ENCODE data around the gene UBAC2.
"Not testable (repeated sequence)": the region's sequence is repeated elsewhere in the genome, so short reads cannot be mapped to it uniquely, and the experiment has no call there.

Gene UBAC2

DNA sequence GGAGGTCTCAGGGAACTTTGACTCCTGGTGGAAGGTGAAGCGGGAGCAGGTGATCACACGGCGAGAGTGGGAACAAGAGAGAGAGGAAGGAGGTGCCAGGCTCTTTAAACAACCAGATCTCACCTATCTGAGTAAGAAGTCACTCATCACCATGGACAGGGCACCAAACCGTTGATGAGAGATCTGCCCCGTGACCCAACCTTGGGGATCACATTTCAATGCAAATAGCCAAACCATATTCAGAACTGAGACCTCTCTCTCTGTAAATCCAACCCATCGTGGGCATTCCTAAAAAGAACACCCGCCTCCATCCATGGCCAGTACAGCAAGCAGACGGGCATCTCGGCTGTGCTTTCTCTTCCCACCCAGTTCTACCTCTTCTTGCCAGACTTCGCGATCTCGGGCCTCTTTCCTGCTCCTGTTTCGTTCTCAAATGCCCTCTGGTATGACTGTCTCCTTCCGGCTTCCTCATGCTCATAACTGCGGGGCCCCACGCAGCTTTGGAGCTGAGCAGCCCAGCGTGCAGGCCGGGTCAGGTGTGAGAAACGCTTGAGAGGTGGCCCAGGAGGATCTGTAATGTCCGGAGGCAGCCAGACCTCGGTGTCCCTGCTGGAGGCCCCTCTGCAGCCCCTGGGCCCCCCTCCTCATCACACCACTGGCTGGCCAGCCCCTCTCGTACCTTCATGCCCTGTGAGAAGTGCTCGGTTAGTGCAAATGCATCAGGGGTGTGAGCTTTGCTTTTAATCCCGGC, 203.5 kb downstream of the UBAC2 start:
- DNase-seq: no peak

DNA sequence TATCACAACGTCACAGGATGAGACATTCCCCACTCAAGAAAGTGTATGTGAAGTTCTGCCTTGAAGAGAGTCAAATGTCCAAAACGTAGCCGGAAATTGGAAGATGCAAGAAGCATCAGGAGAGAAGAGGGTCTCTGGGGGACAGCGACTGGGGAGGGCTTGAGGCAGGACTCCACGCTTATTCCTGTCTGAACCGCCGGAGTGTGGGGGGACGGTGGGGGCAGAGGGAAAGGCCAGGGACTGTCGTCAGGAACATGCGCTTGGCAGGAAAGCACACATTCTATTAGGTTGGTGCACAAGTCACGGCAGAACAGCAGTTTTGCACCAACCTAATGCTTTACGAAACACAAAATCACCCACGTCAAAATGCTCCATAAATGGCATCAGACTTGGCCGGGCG, 205.3 kb downstream of the UBAC2 start:
- no peak for DNase-seq

DNA sequence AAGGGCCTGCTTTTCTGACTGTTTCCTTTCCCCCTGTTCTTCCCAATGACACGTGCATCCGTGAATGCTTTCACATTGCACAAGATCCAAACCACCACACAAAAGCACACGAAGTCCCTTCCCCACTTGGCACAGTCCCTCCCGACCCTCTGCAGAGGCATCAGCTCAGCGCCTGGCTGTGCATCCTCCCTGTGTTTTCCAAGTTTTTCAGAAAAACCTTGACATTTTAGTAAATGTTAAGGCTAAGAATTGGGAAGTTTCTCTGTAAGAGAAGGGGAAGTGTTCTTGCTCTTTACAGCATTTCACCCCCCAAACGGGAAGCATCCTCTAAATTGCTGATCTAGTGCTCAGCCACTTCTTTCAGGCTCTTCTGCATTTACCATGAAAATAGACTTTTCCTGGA, 206.1 kb downstream of the UBAC2 start:
- no peak for DNase-seq

DNA sequence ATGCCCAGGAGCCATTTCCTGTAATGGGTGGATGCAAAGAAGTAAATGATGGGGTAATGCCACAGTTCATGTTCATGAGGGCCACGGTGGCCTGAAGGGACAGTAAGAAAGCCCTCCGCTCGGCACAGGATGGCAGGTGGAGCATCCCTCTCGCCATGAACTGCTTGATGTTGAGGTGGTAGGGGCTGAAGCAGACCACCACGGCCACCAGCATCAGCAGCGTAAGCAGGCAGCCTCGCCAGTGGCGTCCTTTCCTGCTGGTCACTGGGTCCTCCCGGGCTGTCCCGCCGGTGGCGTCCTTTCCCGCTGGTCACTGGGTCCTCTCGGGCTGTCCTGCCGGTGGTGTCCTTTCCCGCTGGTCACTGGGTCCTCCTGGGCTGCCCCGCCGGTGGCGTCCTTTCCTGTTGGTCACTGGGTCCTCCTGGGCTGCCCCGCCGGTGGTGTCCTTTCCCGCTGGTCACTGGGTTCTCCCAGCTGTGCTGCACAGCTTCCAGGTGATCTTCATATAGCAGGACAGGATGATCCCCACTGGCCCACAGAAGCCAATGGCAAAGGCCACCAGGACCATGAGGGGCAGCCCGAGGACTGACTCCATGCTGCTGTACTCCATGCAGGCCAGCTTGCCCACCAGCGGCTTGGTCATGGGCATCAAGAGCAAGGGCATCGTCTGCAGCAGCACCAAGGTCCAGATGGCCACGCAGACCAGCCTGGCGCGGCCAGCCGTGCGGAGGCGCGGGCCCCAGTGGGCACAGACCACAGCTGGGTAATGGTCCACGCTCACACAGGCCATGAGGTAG, 207.4 kb downstream of the UBAC2 start:
- DNase-seq: no peak

DNA sequence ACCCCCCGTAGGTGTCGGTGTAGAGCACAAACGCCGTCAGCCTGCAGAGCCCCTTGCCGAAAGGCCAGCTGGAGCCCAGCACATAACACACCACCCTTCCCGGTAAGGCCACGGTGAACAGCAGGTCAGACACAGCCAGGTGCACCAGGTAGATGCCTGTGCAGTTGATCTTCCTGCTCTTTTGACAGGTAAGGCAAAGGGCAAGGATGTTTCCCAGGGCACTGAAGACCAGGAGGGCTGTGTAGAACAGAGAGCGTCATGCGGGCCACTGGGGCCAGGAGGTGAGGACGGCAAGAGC, 208.0 kb downstream of the UBAC2 start:
- DNase-seq: no peak

DNA sequence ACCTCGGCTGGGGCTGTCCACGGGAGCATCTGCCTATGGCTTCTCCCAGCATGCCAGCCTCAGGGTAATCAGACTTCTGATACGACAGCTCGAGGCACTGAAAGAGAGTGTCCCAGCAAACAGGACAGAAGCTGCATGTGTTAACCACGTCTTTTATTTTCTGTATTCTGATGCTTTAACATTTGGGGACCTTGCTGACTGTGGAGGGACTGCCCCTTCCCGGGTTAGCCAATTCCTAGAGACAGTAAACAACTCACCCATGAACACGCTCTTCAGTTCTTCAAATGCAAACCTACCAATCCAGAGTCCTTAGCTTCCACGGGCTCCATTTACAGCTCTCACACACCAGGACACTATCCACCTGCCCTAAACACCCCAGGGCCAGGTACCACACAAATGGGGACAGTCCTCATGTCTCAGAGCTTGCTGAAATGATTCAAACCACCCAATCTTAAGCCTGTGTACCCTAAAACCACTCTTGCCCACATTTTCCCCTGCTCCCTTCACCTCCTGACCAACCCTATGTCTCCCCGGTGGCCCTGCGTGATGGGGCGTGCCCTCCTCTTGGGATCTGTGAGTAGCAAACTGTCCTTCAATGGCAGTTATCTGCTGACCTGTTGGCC, 208.9 kb downstream of the UBAC2 start:
- not testable (repeated sequence) for DNase-seq

DNA sequence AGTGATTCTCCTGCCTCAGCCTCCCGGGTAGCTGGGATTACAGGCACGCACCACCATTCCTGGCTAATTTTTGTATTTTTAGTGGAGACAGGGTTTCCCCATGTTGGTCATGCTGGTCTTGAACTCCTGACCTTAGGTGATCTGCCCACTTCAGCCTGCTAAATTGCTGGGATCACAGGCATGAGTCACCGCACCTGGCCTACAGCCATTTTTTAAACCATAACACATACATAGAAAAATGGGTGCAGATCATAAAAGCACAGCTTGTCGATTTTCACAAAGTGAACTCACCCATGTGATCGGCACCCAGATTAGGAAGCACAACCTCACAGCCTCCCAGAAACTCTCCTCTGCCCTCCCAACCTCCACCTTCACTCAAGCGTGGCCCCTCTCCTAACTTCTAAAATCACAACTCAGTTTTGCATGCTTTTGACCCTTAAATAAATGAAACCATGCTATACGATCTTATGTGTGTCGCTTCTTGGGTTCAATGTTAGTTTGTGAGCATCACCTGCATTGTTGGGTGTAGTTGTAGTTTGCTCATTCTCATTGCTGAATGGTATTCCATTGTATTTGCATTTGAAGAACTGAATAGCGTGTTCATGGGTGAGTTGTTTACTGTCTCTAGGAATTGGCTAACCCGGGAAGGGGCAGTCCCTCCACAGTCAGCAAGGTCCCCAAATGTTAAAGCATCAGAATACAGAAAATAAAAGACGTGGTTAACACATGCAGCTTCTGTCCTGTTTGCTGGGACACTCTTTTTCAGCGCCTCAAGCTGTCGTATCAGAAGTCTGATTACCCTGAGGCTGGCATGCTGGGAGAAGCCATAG, 210.2 kb downstream of the UBAC2 start:
- DNase-seq: not testable (repeated sequence)

DNA sequence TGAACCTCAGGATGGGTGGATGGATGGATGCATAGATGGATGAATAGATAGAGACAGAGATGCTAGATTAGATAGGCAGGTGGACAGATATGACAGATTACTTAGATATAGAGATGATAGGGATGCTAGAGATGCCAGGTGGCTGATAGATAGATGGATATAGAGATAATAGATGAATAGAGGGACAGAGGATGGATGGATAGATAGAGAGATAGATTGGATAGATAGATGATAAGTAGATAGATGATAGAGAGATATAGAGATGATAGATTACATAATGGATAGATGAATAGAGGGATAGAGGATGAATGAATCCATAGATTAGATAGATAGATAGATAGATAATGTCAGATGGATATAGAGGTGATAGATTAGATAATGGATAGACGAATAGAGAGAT, 212.2 kb downstream of the UBAC2 start:
- no peak for DNase-seq

DNA sequence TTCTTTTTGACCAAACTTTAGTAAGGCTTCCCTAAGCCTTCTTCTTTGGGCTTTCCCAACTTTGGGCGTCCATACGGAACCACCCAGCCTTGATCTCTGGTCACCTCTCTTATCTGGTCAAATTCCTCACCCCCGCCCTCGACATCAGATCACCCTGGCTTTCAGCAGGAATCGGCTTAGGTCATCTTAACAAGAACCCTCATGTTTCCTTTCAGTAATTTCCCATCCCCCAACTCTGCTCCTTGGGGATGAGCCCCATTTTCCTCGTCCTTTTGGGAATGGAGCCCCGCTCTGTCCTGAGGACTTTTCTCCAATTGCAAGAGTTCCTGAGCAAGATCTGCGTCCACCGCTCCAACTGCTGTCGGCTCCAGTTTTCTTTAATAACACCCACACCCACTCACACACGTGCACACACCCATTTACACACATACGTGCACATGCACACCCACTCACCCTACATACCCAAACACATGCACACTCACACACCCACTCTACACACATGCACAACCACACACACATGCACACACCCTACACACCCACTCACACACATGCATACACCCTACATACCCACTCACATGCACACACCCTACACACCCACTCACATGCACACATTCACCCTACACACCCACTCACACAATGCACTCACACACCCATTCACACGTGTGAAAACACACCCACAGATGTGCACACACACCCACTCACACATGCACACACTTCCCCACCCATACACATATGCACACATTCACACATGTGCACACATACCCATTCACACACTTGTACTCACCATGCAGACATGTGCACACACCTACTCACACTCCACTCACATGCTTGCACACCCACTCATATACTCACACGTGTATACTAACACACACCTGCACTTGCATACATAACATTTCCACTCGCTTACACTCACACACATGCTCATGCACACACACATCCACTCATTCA, 213.7 kb downstream of the UBAC2 start:
- no peak for DNase-seq

DNA sequence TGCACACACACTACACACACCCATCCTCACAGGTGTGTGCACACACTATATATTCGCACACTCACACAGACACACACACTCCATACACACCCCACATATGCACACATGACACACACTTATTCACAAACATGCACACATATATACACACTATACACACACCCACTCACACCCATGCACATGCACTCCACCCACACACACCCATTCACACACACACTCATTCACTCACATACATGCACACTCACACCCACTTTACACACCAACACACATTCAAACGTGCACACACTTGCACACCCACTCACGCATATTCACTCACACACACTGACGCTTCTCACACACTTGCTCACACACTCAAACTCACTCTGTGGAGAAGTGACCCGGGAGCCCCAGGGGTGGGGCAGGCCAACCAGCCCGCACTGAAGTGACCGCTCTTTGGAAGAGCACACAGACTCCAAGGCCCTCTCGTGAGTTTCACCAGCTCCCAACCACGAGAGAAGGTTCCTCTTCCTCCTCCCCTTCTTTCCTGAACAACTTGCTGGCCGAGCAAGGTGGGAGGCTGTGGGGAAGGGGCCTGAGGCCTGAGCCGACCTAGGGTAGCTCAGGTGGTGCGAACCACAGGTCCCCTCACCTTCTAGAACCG, 214.5 kb downstream of the UBAC2 start:
- no peak for DNase-seq

DNA sequence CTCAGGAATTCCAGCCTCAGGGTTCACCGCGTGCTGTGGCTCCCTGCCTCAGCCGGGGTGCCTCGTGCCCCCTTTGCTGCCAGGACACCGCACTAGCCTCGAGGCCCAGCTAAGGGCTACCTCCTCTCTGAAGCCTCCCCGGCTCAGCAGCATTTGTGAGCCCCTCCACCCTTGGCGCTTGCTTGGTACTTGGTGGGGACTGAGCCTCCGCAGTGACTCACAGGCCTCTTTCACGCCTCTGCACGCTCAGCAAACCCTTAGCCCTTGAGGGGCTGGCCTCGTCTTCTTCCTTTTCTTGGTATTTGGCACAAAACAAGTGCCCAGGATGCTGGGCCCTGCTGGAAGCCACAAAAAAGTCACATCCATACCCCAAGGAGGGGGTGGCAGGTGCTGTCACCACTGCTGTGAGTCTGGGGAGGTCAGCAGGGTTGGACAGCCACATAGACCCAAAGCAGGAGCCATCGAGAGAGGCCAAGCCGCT, 215.2 kb downstream of the UBAC2 start:
- DNase-seq: no peak

DNA sequence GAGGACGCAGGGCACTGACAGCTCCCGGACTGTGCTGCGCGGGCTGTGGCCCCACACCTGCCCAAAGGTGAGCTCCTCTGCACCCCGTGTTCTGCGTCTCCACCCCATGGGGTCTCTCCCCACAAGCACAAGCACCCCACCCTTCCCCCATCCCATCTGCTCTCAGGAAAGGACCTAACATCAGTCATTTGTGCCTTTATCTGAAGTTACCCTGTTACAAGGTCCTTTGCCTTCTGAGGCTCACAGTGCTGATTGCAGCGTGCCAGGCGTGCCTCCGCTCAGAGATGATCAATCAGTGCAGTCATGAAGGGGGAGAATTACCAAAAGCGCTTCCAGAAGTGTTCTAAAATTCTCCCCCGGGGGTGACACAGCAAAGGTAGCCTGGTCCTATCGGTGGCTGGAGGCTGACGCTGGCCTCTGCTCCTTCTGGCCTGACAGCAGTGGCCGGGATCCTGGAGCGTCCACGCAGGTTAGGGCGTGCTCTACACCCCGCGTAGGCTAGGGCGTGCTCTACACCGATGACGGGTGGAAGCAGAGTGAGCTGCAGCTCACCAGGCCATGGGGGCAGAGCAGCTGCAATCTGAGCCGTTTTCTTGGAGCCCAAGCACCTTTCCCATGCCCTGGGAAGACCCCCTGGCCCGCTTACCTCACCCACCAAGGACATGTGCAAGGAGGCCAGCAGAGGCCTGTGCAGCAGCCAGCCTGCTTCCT, 215.9 kb downstream of the UBAC2 start:
- no peak for DNase-seq

DNA sequence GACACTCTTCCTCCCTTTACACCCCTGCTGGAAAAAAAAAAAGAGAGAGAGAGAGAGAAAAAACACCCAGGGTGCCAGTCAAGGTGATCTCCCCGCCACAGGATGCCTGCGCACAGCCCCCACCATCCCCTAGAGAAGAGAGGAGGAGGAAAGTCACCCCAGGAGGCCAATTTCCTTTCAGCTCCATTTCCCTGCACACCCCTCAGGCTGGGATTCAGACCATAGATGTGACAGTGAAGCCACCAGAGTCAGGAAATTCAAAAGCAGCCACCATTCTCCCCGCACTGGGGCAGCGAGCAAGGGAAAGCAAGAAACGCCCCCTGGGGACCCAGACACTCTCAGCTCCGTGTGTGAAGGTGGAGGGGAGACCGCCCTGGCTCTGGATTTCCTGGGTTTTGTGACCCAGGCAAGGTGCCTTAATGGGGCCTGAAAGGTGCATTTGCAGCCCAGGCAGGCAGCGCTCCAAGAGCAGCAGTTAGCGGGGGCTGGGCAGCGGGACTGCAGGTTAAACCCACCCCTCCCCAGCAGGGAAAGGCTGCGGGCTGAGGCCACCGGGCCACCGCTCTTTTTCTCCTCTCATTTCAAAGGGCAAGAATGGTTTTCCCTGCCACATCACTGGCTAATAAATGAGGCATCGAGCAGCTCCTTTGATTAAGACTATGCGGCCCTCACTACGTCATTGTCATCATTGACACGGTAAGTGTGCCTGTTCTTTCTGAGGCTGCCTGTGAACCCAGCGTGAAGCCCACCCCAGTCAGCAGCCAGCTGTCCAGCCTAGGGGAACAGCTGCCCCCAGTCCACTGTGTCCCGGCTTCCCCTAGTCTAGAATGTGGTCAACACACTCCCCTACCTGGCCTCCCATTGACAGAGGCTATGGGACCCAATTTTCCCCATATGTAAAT, 216.8 kb downstream of the UBAC2 start:
- DNase-seq: no peak

DNA sequence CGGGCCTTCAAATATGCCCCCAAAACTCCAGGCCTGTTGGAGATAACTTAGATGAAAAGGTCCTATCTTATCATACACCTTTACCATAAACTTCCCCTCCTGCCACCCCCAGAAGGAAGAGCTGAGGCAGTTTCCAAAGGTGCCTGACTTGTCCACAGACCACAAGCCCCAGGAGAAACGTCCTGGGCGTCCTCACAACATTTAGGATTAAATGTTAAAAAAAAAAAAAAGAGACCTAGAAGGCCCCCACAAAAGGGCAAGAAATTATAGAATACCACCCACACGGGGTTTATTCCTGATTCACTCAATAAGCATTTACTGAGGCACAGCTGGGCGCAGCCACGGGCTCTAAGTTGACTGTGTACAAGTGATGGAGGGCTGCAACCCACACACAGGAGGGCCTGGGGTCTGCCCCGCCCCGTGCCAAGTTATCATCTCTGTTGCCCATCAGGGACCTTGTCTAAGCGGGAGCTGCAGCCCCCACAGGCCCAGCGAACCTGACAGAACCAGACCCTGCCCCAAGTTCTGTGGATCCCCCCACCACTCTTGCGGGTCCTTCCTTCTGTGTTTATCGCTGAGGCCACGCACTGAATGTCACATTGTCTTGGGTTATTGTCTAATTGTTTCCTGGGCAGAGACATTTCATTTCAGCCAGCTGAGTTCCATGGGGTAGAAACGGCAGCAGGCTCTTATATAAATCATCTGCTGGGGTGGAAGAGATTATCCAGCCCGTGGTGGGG, 217.6 kb downstream of the UBAC2 start:
- DNase-seq: no peak

DNA sequence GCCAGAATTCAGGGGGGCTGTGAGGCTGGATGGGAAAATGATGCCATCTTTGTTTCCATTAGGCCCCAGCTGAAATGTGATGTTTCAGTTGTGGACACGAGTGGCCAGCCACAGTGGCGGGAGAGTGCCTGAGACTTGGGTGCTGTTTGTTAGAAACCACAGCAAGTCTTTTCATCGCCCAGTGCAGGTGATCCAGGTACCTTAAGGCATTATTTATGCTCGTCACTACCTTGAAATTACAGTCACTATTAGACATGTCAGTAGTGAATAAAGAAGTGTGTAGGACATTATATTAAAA, 218.1 kb downstream of the UBAC2 start:
- DNase-seq: no peak

DNA sequence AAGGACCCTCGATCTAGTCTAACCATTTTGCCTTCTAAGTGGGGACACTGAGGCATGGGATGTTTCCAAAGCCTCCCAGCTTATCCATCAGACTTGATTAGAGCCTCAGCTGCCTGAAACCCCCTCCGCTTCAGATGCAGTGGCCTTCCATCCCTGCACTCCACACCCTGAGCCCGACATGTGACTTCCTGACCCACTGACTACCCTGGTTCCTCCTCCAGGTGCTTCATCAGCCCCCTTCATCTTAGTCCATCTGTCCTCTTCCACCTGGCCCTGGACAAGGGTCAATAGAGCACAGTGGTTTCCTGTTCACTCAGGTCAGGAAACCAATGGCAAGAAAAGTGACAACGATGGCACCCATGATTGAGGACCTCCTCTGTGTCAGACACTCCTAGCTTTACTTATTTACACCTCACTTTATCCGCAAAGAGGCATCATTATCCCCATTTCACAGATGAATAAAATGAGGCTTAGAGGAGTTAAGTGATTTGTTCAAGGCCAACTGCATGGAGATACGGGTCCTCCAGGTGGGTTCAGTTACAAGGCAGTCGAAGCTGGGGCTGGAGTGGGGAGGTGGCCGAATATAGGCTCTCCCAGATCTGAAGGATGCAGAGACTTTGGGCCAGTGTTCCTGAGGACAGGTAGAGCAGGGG, 219.1 kb downstream of the UBAC2 start:
- no peak for DNase-seq

DNA sequence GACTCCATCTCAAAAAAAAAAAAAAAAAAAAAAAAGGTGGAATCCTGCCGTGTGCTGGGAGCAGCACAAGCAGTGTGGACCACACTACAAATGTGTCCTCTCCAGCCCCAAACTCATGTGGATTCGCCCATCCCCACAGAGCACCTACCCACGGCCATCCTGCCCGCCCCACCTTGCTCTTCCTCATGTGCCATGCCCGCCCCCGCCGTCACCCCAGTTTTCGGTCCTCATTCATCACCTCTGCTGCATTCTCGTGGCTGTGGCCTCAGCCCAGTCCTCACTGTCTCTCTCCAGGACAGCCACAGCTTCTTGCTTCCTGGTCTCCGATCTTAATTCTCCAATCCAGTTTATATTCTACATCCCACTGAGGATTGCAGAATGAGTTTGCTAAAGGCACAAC, 220.6 kb downstream of the UBAC2 start:
- no peak for DNase-seq

DNA sequence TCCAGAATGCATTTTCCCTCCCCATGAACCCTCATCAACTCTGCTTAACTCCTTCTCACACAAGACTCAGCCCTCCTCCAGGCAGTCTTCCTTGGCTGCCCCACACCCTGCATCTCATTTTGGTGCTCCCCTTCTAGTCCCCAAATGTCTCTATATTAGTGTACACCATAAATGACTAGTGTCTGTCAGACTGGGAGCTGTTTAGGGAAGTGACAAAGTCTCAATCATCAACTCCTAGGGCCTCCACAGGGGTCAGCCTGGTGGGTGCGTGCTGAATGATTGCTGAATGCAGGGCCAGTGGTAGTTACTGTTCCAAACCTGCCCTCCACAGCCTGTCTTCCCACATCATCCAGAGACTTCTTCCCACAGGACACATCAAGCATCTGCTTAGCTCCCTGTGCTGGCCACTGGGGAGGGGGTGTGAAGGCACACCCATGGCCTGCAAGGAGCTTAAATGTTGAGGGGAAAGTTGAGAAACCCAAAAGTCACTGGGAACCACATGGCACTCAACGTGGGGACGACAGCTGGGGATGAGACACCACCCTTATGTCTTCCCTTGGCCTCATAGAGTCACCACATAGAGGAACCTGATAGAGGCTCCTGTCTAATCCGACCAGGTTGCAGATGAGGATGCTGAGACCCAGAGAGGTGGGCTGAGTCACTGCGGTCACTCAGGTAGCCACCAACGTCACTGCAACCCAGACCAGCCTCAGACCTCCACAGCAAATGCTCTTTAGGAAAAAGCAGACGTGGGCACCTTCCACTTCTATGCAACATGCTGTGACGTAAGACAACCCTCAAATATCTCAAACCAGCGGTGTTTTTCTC, 221.3 kb downstream of the UBAC2 start:
- DNase-seq: no peak

Data from right forelimb (tissue), 1 donor.